GM19468 (cell line): ENCODE measurements around the gene VSX1.

Source experiments
- ATAC-seq: cut with Tn5 transposase; IDR thresholded peaks from one replicate; pipeline ENCODE4 v1.9.1; 2021; ENCODE audit warnings: mild to moderate bottlenecking, moderate library complexity, moderate number of reproducible peaks; ENCODE audit not compliant: unreplicated experiment; ENCODE audit errors: extremely low read depth

The VSX1 gene

DNA sequence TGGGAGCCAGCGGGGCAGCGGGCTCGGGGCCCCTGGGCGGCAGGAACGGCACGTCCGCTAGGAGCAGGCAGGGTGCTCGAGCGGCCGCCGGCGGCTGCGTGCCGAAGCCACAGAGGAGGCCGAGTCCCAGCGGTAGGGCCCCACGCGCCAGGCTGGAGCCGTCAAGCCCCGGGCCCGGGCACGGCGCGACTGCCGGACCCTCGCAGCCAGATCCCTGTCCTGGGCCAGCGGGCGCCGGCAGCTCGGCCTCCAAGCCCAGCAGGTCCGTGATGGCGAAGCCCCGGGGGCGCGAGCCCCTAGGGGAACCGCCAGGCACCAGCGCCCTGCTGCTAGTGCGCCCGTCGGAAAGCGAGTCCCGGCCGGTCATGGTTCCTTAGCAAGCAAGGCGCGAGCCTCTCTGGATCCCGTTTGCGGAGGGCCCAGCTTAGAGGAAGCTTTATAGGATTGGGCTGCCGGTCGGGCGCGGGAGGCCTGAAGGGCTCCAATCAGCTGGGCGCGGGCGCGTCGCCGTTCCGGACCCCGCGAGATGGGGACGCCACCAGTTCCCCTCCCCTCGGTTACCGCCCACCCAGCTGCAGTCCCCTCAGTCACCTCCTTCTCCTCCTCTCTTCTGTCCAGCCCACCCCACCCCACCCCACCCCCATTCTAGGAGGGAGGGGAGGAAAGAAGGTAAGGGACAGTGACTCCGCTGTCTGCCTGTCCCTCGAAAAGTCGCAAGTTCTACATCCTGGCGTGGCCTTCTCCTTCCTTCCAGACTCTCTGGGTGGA is at the start of gene VSX1:
Gene VSX1 (minus strand): TSS at position 412 of the 768 bp plus-strand sequence. CDS start 45 bp downstream, at position 367.
- ATAC-seq: no peak

DNA sequence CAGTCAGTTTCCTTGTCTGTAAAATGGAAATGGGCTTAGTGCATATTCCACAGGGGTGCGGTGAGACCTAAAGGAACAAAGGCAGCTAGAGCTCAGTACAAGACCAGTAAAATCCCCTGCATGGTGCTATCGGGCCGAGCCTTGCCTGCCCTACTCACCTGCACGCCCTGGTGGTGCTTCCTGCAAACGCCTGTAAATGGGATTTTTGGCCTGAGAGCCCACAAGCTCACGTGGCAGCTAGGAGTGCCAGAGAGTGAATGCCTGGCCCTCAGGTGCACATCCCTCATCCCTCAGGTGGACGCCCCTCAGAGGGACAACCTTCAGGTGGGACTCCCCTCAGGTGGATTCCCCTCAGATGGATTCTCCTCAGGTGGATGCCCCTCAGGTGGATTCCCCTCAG is 48.0 kb upstream of the VSX1 start:
- no peak for ATAC-seq

DNA sequence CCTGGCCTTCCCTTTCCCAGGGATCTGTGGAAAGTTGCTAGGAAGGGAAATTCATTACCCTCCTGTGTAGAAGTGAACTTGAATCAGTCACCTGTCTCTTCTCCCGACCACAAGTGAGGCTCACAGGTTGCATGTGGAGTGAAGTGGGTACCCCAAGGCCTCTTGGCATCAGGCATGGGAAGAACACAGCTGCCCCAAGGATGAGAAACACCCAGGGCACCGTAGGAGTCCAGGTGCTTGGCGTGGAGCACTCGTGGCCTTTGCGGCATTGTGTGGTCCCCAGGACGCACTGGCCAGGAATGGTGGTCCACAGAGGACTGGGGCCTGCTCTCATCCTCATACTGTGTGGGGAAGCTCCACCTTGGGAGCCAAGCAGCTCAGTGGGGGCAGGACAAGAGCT is 47.5 kb upstream of the VSX1 start:
- ATAC-seq: no peak

DNA sequence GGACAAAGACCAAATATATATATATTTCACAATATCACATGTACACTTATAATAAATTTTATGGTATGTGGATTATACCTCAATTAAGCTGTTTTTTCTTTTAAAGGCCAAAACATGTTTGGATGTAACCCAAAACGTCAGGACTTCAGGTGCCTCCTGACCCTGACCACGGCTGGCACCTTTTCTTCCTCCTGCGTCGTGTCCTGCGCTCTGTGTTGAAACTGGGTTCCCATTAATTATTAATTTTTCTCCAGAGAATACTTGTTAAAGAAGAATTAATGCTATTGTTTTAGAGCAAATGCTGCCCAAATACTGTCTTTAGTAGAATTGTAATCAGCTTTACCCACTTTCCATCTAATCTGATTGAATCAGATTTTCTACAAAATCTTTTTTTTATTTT is 46.7 kb upstream of the VSX1 start:
- no peak for ATAC-seq

DNA sequence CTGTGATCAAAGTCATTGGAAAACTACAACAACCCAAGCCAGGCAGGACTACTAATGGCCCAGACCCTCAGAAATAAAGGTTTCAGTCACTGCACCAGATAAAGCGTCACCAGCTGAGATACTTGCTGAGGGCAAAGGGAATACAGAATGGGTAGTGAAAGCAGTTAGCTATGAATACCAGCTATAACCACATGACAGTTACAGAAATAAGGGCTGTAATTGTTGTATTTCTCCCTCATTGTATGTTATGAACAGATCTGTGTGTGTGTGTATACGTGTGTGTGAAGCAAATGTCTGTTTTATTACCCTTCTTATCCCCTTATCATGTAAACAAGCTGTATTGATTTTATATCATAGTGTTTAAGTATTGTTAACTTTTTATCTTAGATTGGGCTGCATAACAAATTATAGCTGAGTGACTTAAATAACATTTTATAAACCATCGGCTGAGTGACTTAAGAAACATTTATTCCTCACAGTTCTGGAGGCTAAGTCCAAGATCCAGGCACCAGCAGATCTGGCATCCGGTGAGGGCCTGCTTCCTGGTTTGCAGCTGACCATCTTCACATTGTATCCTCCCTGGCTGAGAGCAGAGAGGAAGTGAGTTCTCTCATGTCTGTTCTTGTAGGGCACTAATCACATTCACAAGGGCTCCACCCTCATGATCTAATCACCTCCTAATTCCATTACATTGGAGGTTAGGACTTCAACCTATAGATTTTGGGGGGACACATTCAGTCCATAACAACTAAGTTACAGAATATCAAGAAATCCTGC is 46.0 kb upstream of the VSX1 start:
- ATAC-seq: no peak

DNA sequence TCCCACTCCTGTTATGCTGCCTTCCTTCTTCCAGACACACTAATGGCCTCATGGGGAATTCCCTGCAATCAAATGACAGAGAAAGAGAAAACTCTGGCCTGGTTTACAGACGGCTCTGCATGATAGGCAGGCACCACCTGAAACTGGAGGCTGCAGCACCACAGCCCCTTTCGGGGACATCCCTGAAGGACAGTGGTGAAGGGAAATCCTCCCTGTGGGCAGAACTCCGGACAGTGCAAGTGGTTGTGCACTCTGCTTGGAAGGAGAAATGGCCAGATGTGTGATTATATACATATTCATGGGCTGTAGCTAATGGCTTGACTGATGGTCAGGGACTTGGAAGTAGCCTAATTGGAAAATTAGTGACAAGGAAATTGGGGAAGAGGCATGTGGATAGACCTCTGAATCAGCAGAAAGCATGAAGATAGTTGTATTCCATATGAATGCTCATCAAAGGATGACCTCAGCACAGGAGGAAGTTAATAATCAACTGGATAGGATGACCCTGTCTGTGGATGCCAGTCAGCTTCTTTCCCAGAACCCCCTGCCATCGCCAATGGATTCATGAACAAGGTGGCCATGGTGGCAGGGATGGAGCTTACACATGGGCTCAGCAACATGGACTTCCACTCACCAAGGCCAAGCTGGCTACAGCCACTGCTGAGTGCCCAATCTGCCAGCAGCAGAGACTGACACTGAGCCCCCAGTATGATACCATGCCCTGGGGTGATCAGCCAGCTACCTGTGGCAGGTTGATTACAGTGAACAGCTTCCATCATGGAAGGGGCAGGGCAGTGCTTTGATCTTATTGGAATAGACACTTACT is 44.5 kb upstream of the VSX1 start:
- no peak for ATAC-seq

DNA sequence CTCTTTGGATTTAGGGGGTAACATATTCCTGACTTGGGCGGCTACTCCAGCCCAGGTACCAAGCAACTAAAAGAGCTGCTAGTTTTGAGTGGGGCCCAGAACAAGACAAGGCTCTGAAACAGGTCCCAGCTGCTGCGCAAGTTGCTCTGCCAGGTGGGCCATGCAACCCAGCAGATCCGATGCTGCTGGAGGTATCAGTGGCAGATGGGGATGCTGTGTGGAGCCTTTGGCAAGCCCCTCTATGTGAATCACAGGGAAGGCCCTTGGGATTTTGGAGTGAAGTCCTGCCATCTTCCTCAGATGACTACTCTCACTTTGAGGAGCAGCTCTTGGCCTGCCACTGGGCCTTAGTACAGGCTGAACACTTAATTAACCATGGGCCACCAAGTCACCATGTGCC is 43.7 kb upstream of the VSX1 start:
- ATAC-seq: no peak

DNA sequence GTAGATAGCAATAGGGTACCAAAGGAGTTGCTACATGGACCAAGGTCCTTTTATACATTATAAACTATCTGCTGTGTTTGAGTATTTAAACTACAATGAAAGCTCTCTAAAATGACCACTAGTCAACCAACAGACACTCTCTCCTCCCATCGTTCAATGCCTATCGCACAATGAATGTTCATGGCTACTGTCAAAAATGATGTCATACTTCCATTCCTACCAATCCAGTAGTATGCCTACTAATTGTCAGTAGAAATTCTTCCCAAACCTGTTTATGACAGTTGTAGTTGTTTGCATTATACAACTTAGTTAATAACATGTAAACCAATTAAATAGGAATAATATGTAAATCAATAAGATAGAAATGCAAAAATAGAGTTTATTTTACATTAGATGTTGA is 39.0 kb upstream of the VSX1 start:
- ATAC-seq: no peak

DNA sequence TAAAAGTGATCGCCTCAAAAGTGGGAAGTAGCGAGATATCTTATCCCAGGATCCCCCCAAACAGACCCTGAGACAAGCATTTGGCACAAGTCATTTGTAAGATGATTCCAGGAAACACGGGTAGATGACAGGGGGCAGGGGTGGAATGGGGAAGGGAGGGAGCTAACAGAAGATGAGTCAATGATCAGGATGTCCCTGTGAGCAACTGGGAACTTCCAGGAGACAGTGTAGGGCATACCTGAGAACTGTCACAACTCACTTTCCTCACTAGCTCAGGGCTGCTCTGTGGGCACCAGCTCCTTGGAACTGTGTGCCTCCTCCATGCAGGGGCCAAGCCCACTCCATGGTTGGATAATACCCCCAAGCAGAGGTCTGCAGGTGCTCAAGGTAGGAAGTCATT is 38.5 kb upstream of the VSX1 start:
- no peak for ATAC-seq

DNA sequence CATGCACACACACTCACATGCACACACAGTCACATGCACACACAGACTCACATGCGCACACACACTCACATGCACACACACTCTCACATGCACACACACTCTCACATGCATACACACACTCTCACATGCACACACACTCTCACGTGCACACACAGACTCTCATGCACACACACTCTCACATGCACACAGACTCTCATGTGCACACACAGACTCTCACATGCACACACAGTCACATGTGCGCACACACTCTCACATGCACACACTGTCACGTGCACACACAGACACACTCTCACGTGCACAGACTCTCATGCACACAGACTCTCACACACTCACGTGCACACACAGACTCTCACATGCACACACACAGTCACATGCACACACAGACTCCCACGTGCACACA is 36.6 kb upstream of the VSX1 start:
- ATAC-seq: no peak

DNA sequence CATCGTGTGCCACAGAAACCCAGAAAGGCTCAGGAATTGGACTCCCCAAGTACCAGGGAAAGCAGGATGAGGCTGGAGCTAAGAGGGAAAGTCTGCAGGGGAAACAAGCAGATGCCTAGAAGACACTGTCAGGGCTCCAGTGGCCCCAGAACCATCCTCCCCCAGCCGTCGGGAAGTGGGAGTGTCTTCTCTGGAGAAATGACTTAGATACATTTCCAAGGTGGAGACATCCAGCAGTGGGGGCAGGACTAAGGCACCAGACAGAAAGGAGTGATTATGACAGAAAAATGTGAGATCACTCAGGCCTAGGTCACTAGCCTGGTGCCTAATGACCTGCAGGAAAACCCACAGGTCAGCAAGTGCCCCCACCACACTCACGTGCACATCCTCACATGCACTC is 36.0 kb upstream of the VSX1 start:
- no peak for ATAC-seq

DNA sequence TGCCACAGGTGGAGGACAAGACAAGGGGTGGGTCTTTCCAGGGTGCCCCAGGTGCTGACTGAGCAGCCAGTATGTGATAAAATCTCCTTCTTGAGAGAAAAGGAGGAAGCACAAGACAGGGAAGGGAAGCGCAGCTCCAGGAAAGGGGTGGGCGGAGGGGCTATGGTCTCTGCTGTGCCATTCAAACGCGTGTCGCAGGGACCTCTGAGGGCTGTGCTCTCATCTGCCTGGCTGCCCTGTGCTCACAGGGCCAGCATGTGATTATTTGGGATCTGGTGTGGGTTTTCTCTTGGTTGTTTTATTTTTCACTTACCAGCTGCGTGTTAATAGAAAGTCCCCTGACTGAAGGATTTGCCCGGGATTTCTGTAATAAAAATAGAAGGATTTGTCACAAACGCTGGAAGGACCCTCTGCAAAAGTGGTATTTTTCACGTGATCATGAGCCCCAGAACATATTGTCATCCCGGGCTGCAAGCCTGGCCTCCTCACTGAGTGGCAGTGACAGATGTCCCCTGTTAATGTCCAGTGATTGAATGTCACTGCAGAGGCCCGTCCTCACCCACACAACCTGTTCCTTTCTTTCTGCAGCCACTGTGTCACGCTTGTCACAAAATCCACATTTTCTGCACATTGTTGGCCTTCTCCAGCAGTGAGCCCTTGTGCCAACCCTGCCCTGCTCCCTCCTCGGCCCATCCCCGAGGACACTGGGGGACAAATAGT is 35.0 kb upstream of the VSX1 start:
- no peak for ATAC-seq

DNA sequence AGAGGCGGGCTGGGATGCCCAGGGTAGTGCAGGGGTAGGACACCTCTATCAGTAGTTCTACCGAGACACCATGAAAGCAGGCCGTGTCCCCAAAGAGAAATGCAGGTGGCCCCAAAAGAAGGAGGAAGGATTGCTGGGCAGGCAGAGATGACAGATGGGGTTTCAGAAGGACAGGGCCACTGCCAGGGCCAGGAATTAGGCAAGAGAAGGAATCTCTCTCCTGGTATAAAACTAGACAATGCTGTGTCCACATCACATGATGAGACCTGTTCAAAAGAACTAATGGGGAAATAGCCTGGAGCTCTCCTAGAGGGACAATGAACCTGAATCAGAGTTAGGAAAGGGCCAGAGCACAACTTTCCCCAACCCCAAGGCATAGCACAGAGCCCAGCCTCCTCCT is 21.6 kb upstream of the VSX1 start:
- no peak for ATAC-seq

DNA sequence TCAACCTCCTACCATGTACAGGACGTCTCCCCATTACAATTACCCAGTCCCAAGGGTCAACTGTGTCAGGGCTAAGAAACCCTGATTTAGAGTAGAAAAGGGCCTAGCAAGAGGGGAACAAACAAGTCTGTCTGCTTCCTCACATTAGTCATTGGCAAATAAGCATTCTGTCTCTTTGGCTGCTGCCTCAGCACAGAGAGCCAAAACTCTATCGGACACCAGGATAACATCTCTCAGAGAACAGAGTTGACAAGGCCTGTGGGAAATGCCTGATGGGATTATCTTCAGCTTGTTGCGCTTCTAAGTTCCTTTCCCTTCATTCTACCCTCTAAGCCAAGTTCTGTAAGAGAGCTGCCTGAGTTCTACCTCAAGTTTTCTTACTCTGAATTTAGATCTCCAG is 19.0 kb upstream of the VSX1 start:
- no peak for ATAC-seq

DNA sequence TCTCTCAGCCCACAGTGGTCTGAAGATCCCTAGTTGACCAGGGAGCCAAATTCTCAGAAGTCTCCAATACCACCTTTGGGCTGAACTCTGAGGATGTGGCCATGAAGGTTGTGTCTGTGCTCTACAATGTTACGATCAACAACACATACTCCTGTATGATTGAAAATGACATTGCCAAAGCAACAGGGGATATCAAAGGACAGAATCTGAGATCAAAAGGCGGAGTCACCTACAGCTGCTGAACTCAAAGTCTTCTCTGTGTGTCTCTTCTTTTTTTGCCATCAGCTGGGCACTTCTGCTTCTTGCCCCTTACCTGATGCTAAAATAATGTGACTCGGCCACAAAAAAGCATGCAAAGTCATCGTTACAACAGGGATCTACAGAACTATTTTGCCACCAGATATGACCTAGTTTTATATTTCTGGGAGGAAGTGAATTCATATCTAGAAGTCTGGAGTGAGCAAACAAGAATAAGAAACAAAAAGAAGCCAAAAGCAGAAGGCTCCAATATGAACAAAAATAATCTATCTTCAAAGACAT is 17.7 kb upstream of the VSX1 start:
- no peak for ATAC-seq

DNA sequence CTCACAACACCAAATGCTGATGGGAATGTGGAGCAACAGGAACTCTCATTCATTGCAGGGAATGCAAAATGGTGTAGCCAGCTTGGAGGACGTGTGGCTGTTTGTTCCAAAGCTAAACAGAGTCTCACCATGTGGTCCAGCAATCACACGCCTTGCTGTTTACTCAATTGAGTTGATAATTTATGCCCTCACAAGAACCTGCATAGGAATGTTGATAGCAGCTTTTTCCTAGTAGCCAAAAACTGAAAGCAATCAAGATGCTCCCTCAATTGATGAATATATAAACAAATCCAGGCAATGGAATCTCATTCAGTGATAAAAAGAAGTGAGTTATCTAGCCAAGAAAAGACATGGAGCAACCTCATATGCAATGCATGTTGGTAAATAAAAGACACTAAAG is 15.6 kb upstream of the VSX1 start:
- no peak for ATAC-seq

DNA sequence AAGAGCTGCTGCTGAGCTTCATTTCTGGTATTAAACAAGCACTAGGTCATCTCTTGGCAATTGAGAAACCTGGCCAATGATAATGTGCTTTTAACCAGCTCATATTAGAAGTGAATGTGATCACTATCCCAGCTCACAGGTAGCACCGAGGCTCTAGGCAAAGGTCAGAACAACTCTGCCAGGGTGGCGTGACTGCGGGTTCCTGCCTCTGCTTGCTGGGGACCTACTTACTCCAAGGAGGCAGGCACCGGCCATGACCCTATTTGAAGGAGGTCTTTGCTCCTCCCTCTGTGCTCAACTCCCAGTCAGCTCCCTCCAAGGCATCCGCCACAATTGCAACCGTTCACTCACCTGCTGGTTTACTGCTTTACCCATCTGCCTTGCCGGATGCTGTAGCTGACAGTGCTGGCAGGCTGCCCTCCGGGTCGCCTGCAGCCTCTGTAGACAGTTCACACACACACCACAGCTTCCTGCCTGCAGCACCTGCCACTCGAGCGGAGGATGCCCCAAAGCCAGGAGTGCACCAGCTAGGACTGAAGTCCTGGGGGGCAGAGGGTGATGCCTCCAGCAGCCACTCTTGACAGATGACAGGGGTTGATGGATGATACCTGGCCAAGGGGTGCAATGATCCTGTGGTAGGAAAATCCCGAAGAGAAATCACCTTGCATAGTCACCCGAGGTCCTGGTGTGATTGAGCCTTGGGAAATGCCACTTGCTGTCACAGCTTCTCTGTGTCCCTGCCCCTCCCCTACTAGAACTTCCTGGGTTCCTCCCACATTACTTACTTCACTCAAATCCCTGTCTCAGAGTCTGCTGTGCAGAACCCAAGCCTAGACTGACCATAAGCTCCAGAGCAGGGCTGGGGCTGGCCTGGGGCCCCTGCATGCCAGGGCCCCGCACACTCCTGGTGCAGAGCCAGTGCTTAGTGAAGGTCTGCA is 8.8 kb upstream of the VSX1 start:
- ATAC-seq: no peak

DNA sequence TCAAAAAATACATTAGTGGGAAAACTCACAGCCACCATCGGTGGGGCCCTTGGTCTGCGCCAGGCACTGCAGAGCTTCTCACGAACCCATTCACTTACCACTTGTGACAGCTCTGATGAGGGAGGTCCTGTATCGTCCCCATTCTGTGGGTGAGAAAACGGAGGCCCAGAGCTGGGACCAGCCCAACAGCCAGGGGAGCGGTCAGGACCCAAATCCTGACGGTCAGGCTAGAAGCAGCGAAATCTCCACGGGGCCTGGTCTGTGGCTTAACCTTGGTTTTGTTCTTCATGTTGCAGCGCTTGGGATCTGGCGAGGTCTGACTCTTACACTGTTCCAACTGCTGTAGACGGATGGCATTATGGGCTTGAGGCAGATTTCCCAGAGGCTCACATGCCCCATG is 7.7 kb upstream of the VSX1 start:
- ATAC-seq: no peak

DNA sequence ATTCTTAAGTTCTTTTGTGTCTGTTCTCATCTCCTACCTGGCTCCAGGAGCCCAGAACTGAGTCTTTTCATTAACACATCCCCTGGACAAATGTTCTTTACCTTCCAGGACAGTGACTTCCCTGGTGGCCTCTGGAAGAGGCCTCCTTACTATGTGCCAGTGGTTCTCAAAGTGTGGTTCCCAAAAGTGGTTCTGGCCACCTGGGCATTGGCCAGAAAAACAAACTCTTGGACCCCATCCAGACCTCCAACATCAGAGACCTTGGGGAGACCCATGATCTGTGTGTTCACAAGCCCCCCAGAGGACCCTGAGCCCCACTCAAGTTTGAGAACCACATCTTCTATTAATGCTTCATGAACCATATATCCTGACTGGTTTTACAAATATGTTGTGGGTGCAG is 7.2 kb upstream of the VSX1 start:
- no peak for ATAC-seq
